Loucy (cell line): ENCODE data around the gene KIAA0319L.

Source experiments
- EZH2phosphoT487 ChIP-seq: fragments of 200-600 bp; IDR thresholded peaks from 2 replicates; pipeline ENCODE4 v1.6.1; 2018; ENCODE audit warnings: antibody characterized with exemption, mild to moderate bottlenecking, moderate library complexity, borderline replicate concordance
- TF ChIP-seq, protein P1 (sequence below): fragments of 200-600 bp; sonication (generic); conservative IDR thresholded peaks from 2 replicates; pipeline ENCODE4 v1.5.1; 2014; ENCODE audit warnings: mild to moderate bottlenecking, antibody characterized with exemption, low read length

DNA sequence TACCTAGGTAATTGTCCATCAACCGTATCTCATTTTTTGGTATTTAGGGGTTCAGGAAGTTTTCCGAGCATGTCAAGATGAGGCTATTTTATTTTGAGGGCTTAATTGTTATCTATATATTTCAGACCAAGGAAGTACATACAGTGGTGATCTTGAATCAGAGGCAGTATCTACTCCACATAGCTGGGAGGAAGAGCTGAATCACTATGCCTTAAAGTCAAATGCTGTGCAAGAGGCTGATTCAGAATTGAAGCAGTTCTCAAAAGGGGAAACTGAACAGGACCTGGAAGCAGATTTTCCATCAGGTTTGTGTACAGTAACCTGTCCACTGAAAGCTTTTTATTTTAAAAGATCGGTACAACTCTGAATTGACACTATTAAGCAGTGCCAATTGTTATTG lies 158.5 kb downstream of the KIAA0319L start:
- no peak for TF ChIP-seq EZH2phosphoT487
- TF ChIP-seq, protein P1, sequence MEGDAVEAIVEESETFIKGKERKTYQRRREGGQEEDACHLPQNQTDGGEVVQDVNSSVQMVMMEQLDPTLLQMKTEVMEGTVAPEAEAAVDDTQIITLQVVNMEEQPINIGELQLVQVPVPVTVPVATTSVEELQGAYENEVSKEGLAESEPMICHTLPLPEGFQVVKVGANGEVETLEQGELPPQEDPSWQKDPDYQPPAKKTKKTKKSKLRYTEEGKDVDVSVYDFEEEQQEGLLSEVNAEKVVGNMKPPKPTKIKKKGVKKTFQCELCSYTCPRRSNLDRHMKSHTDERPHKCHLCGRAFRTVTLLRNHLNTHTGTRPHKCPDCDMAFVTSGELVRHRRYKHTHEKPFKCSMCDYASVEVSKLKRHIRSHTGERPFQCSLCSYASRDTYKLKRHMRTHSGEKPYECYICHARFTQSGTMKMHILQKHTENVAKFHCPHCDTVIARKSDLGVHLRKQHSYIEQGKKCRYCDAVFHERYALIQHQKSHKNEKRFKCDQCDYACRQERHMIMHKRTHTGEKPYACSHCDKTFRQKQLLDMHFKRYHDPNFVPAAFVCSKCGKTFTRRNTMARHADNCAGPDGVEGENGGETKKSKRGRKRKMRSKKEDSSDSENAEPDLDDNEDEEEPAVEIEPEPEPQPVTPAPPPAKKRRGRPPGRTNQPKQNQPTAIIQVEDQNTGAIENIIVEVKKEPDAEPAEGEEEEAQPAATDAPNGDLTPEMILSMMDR = no peak
